ENCODE results near the gene WDR87. TPM values are rescaled to one million over a fixed set of nuclear protein-coding genes. Genes with fewer than 3 reads are reported as not detected.

WDR87 gene
- polyA plus RNA-seq, 2 of the 4 experiments (the other 2 are of a cell fraction): not detected

DNA sequence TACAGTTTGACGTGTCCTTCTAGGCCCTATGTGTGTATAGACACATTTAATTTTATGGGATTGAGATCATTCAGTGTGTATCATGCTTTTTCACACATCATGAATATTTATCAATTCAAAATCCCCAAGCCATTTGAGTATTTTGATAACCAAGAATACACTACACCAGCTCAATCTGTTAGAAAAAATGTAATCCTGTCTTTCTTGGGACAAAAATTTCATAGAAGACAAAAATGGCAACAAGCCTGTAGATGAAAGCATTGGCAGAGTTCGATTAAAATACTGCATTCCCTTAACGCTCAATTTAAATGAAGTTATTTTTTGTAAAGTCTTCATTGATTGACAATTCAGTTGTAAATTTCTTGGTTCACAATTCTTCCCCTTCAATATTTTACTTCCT lies 41.9 kb downstream of the WDR87 start:
- POLR2A ChIA-PET: no interaction called here
- ATAC-seq: no peak
- no peak for TF ChIP-seq ZFP36 (IDR thresholded peaks at IDR 0.05; ENCODE audit: borderline replicate concordance, partially characterized antibody)
- TF ChIP-seq, protein P1, sequence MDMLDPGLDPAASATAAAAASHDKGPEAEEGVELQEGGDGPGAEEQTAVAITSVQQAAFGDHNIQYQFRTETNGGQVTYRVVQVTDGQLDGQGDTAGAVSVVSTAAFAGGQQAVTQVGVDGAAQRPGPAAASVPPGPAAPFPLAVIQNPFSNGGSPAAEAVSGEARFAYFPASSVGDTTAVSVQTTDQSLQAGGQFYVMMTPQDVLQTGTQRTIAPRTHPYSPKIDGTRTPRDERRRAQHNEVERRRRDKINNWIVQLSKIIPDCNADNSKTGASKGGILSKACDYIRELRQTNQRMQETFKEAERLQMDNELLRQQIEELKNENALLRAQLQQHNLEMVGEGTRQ (IDR thresholded peaks at IDR 0.05): no peak
- TF ChIP-seq POLR2AphosphoS2 (conservative IDR thresholded peaks at IDR 0.05; ENCODE audit: low read length): no peak
- TF ChIP-seq POLR2A (IDR thresholded peaks at IDR 0.05; ENCODE audit: low read length): no peak
- no peak for TF ChIP-seq KDM1A (IDR thresholded peaks at IDR 0.05; ENCODE audit: low read depth)
- TF ChIP-seq CBX2 (IDR thresholded peaks at IDR 0.05; ENCODE audit: borderline replicate concordance, low read depth): no peak
- no peak for TF ChIP-seq TFCP2L1 (CRISPR knock-in tag; IDR thresholded peaks at IDR 0.05)
- TF ChIP-seq FOSL2 (IDR thresholded peaks at IDR 0.05): no peak
- no peak for TF ChIP-seq FOSL2 (CRISPR knock-in tag; IDR thresholded peaks at IDR 0.05)
- no peak for TF ChIP-seq KDM5A (IDR thresholded peaks at IDR 0.05)
- TF ChIP-seq FOXS1 (CRISPR knock-in tag; IDR thresholded peaks at IDR 0.05): no peak
- H3K9me3 ChIP-seq: peaks cover 72% of the 10 kb centered on the region
- H3K4me2 ChIP-seq: no peak overlapping the region
- DNase-seq (ENCODE audit: low read depth in 1 of 2, low spot score in 1 of 2): no peak
- FAIRE-seq: peak; percentile 54
- no peaks in the 10 kb centered on the region for H3K4me1 ChIP-seq
- WGBS (ENCODE audit: missing lambda C conversion rate): 47% methylated on average over 3 of the region's 3 CpGs
- CTCF ChIA-PET: no interaction called here
- no peak overlapping the region for H3K27ac ChIP-seq
- no peak overlapping the region for H3K4me3 ChIP-seq

DNA sequence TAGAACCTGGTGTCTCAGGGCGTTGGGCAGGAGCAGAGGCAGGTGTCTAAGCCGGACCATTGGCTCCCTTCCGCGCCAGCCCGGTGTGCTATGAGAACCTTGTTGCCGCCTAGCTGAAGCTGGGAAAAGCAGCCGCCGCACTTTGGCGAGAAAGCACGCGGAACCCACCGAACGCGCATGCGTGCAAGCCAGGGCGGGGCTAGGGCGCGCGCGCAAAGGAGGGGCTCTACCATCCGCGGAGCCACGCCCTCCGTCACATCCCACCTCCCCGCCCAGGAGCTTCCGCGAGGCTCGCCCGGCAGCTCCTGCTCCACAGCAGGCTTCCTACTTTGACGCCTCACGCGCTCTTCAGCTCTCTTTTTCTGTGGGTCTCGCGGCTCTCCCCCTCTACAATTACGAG lies 51.3 kb downstream of the WDR87 start:
- no peak overlapping the region for H3K4me2 ChIP-seq
- POLR2A ChIA-PET: no interaction called here
- no peak for FAIRE-seq

DNA sequence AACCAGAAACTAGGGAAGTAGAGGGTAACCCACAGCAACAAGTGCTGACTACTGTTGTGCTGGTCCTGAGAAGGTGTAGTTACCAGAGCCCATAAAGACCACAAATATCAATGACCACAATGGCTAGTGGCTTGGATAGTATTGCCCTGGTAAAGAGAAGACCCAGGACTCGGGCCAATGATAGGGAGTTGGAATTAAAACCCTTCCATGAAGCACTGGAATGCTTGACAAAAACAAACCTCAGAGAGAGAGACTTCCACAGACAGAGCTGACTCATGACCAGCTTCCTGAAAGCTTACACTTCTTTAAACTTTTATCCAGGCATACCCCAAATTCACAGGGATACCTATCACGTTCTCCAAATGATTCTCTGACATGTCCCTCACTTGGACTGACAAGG lies 60.5 kb downstream of the WDR87 start:
- ATAC-seq: no peak
- no peak for TF ChIP-seq NPAS2 (CRISPR knock-in tag; IDR thresholded peaks at IDR 0.05; ENCODE audit: borderline replicate concordance)
- WGBS (ENCODE audit: missing lambda C conversion rate): 3% methylated on average over 2 of the region's 2 CpGs
- Histone ChIP-seq H3K9me3 (peaks cover 58% of the 10 kb centered on the region), H3K27ac (no peak overlapping the region), H3K4me3 (no peak overlapping the region), H3K4me2 (no peak overlapping the region), H3K4me1 (no peaks in the 10 kb centered on the region)
- DNase-seq (ENCODE audit: low read depth in 1 of 2, low spot score in 1 of 2): no peak
- peak; percentile 43 for FAIRE-seq
- POLR2A ChIA-PET: no interaction called here
- CTCF ChIA-PET: interaction anchor here (0.6 to 1.3 kb wide), 2 partner anchors 12 to 395 kb away, joined by 4 to 5 read pairs; no protein-coding TSS in a partner anchor

More for the DNA sequence above, 51.3 kb downstream of the WDR87 start:
- Histone ChIP-seq H3K27ac (no peak overlapping the region), H3K4me3 (no peak overlapping the region), H3K4me1 (no peaks in the 10 kb centered on the region), H3K9me3 (peaks cover 76% of the 10 kb centered on the region)
- ATAC-seq (no peak), DNase-seq (ENCODE audit: low read depth in 1 of 2, low spot score in 1 of 2) (no peak)
- CTCF ChIA-PET: no interaction called here
- WGBS (ENCODE audit: missing lambda C conversion rate): 72% methylated on average over 35 of the region's 35 CpGs
- TF ChIP-seq TFCP2L1 (CRISPR knock-in tag; IDR thresholded peaks at IDR 0.05) (no peak), HOXB13 (CRISPR knock-in tag; IDR thresholded peaks at IDR 0.05; ENCODE audit: low read depth) (no peak), KDM1A (IDR thresholded peaks at IDR 0.05; ENCODE audit: low read depth) (no peak), CBX2 (IDR thresholded peaks at IDR 0.05; ENCODE audit: borderline replicate concordance, low read depth) (no peak), CEBPB (IDR thresholded peaks at IDR 0.05) (no peak), EHMT2 (IDR thresholded peaks at IDR 0.05; ENCODE audit: low read depth) (no peak), NR3C1 (IDR thresholded peaks at IDR 0.05) (no peak)

Other genes with a start within 250 kb of the WDR87 start
- 5.9 and 6.4 TPM in 2 replicates for gene ZNF607, start 186.8 kb downstream of the WDR87 start, polyA plus RNA-seq (2011; rRNA removed)
- gene ZNF607, start 186.8 kb downstream of the WDR87 start, polyA plus RNA-seq (2017; fragmentation: RNase III; extraction: RNeasy Plus Mini Kit Qiagen cat#74134 plus additional on column Dnase treatment): 5.8 to 6.8 TPM (median 6.0 TPM) in 3 replicates
- 5.8 and 8.5 TPM in 2 replicates for gene ZNF573, start 127.0 kb downstream of the WDR87 start, polyA plus RNA-seq (2011; rRNA removed)
- 3.0 to 5.9 TPM (median 4.6 TPM) in 3 replicates for gene ZNF573, start 127.0 kb downstream of the WDR87 start, polyA plus RNA-seq (2017; fragmentation: RNase III; extraction: RNeasy Plus Mini Kit Qiagen cat#74134 plus additional on column Dnase treatment)
- gene SIPA1L3, start 614 bp upstream of the WDR87 start, polyA plus RNA-seq (2011; rRNA removed): 28.9 and 47.8 TPM in 2 replicates
- 50.6 to 55.4 TPM (median 53.9 TPM) in 3 replicates for gene SIPA1L3, start 614 bp upstream of the WDR87 start, polyA plus RNA-seq (2017; fragmentation: RNase III; extraction: RNeasy Plus Mini Kit Qiagen cat#74134 plus additional on column Dnase treatment)